BLaER1 (cell line): ENCODE data around the gene CCNT1.

ENCODE experiments used
- H3K27ac ChIP-seq: shearing (Covaris generic); formaldehyde crosslinking; 2 replicates; pipeline ENCODE4 v1.8.1; 2022
- H3K27me3 ChIP-seq: shearing (Covaris generic); formaldehyde crosslinking; 2 replicates; pipeline ENCODE4 v1.8.1; 2022
- H3K36me3 ChIP-seq: shearing (Covaris generic); formaldehyde crosslinking; 2 replicates; pipeline ENCODE4 v1.8.1; 2022
- H3K4me1 ChIP-seq: shearing (Covaris generic); formaldehyde crosslinking; 2 replicates; pipeline ENCODE4 v1.8.1; 2022
- H3K4me2 ChIP-seq: shearing (Covaris generic); formaldehyde crosslinking; 2 replicates; pipeline ENCODE4 v1.8.1; 2022
- H3K4me3 ChIP-seq: shearing (Covaris generic); formaldehyde crosslinking; 2 replicates; pipeline ENCODE4 v1.8.1; 2022
- H3K9ac ChIP-seq: shearing (Covaris generic); formaldehyde crosslinking; 2 replicates; pipeline ENCODE4 v1.8.1; 2022
- H3K9me3 ChIP-seq: shearing (Covaris generic); formaldehyde crosslinking; 2 replicates; pipeline ENCODE4 v1.8.1; 2022
- H4K20me1 ChIP-seq: shearing (Covaris generic); formaldehyde crosslinking; 2 replicates; pipeline ENCODE4 v1.8.1; 2022
- Cebpa-rat ChIP-seq: shearing (Covaris generic); IDR thresholded peaks from 2 replicates; pipeline ENCODE4 v1.8.1; 2022

The CCNT1 gene

GRCh38 chr12:48694038-48694437, 22.5 kb downstream of the CCNT1 start:
- Histone ChIP-seq H3K9ac (no peak overlapping the region), H4K20me1 (peaks cover 70% of the 10 kb centered on the region), H3K27ac (no peak overlapping the region)

GRCh38 chr12:48693572-48693971, 22.9 kb downstream of the CCNT1 start:
- Histone ChIP-seq H3K4me3 (no peak overlapping the region), H4K20me1 (peaks cover 70% of the 10 kb centered on the region), H3K36me3 (peaks cover 98% of the 10 kb centered on the region), H3K4me2 (no peak overlapping the region), H3K9me3 (no peaks in the 10 kb centered on the region), H3K9ac (no peak overlapping the region), H3K4me1 (no peaks in the 10 kb centered on the region), H3K27ac (no peak overlapping the region), H3K27me3 (no peaks in the 10 kb centered on the region)
- TF ChIP-seq Cebpa-rat, result no peak

More at GRCh38 chr12:48694038-48694437, 22.5 kb downstream of the CCNT1 start:
- H3K4me2 ChIP-seq, result no peak overlapping the region
- H3K27me3 ChIP-seq, result no peaks in the 10 kb centered on the region
- H3K9me3 ChIP-seq, result no peaks in the 10 kb centered on the region
- H3K4me1 ChIP-seq, result no peaks in the 10 kb centered on the region
- H3K36me3 ChIP-seq, result peaks cover 98% of the 10 kb centered on the region
- H3K4me3 ChIP-seq, result no peak overlapping the region
- no peak for TF ChIP-seq Cebpa-rat

- H3K36me3 ChIP-seq, result peaks cover 91% of the 10 kb centered on the region
- H3K4me3 ChIP-seq, result no peak overlapping the region
- H3K9ac ChIP-seq, result no peak overlapping the region
- no peaks in the 10 kb centered on the region for H3K27me3 ChIP-seq
- peaks cover 66% of the 10 kb centered on the region for H4K20me1 ChIP-seq
- TF ChIP-seq Cebpa-rat, result no peak
- no peak overlapping the region for H3K27ac ChIP-seq
- H3K9me3 ChIP-seq, result no peaks in the 10 kb centered on the region
- H3K4me1 ChIP-seq, result no peaks in the 10 kb centered on the region
- no peak overlapping the region for H3K4me2 ChIP-seq
Observed at GRCh38 chr12:48691826-48692487, 24.6 kb downstream of the CCNT1 start.

GRCh38 chr12:48690990-48691389, 25.5 kb downstream of the CCNT1 start:
- Histone ChIP-seq H3K27ac (no peak overlapping the region), H3K4me3 (no peak overlapping the region), H3K4me1 (no peaks in the 10 kb centered on the region), H3K27me3 (no peaks in the 10 kb centered on the region), H3K9ac (no peak overlapping the region), H3K9me3 (no peaks in the 10 kb centered on the region), H4K20me1 (peaks cover 60% of the 10 kb centered on the region), H3K36me3 (peaks cover 81% of the 10 kb centered on the region), H3K4me2 (no peak overlapping the region)
- no peak for TF ChIP-seq Cebpa-rat

- no peaks in the 10 kb centered on the region for H3K4me1 ChIP-seq
- no peak for TF ChIP-seq Cebpa-rat
Observed at GRCh38 chr12:48690436-48690835, 26.1 kb downstream of the CCNT1 start.

GRCh38 chr12:48688836-48689235, 27.7 kb downstream of the CCNT1 start:
- Histone ChIP-seq H3K4me3 (no peak overlapping the region), H3K27me3 (no peaks in the 10 kb centered on the region), H4K20me1 (peaks cover 49% of the 10 kb centered on the region), H3K36me3 (peaks cover 60% of the 10 kb centered on the region), H3K4me1 (no peaks in the 10 kb centered on the region), H3K4me2 (no peak overlapping the region), H3K27ac (no peak overlapping the region), H3K9me3 (no peaks in the 10 kb centered on the region), H3K9ac (no peak overlapping the region)
- no peak for TF ChIP-seq Cebpa-rat

More at GRCh38 chr12:48690436-48690835, 26.1 kb downstream of the CCNT1 start:
- H3K9me3 ChIP-seq, result no peaks in the 10 kb centered on the region
- no peak overlapping the region for H3K4me3 ChIP-seq
- H3K4me2 ChIP-seq, result no peak overlapping the region
- H4K20me1 ChIP-seq, result peaks cover 55% of the 10 kb centered on the region
- peaks cover 76% of the 10 kb centered on the region for H3K36me3 ChIP-seq
- no peaks in the 10 kb centered on the region for H3K27me3 ChIP-seq
- no peak overlapping the region for H3K27ac ChIP-seq
- no peak overlapping the region for H3K9ac ChIP-seq

- Histone ChIP-seq H4K20me1 (peaks cover 36% of the 10 kb centered on the region), H3K36me3 (peaks cover 47% of the 10 kb centered on the region), H3K9ac (no peak overlapping the region), H3K4me2 (no peak overlapping the region), H3K4me3 (no peak overlapping the region), H3K27me3 (no peaks in the 10 kb centered on the region), H3K27ac (no peak overlapping the region), H3K9me3 (no peaks in the 10 kb centered on the region), H3K4me1 (peaks cover 5% of the 10 kb centered on the region)
- no peak for TF ChIP-seq Cebpa-rat
Observed at GRCh38 chr12:48687592-48687991, 28.9 kb downstream of the CCNT1 start.

GRCh38 chr12:48686615-48687334, 29.7 kb downstream of the CCNT1 start:
- Histone ChIP-seq H3K4me3 (no peak overlapping the region), H3K4me2 (no peak overlapping the region), H3K4me1 (peaks cover 6% of the 10 kb centered on the region), H3K36me3 (peaks cover 40% of the 10 kb centered on the region), H3K9ac (no peak overlapping the region), H3K27me3 (no peaks in the 10 kb centered on the region), H3K9me3 (no peaks in the 10 kb centered on the region), H3K27ac (no peak overlapping the region), H4K20me1 (peaks cover 33% of the 10 kb centered on the region)
- no peak for TF ChIP-seq Cebpa-rat

- Histone ChIP-seq H3K9ac (no peak overlapping the region), H3K4me3 (no peak overlapping the region), H3K36me3 (peaks cover 34% of the 10 kb centered on the region), H3K27ac (no peak overlapping the region), H3K4me2 (no peak overlapping the region), H4K20me1 (peaks cover 29% of the 10 kb centered on the region), H3K9me3 (no peaks in the 10 kb centered on the region), H3K4me1 (peaks cover 8% of the 10 kb centered on the region), H3K27me3 (no peaks in the 10 kb centered on the region)
- TF ChIP-seq Cebpa-rat, result no peak
Observed at GRCh38 chr12:48686037-48686595, 30.4 kb downstream of the CCNT1 start.

GRCh38 chr12:48683534-48683933, 33.0 kb downstream of the CCNT1 start:
- Histone ChIP-seq H3K4me3 (no peak overlapping the region), H3K27me3 (no peaks in the 10 kb centered on the region), H3K9me3 (no peaks in the 10 kb centered on the region), H3K9ac (no peak overlapping the region), H3K4me1 (peaks cover 34% of the 10 kb centered on the region), H3K4me2 (no peak overlapping the region), H3K27ac (no peak overlapping the region), H3K36me3 (peaks cover 28% of the 10 kb centered on the region), H4K20me1 (peaks cover 29% of the 10 kb centered on the region)
- TF ChIP-seq Cebpa-rat, result no peak
